Heart right ventricle (tissue), 16 donors: ENCODE results near the gene EGFR. TPM values are rescaled to one million over a fixed set of nuclear protein-coding genes. Genes with fewer than 3 reads are reported as not detected.

Source experiments
- ATAC-seq, 8 donors: fragments of 200-7000 bp; cut with Tn5 transposase; one replicate each; pipeline ENCODE4 v1.9.1; 2020; ENCODE audit warnings: mild to moderate bottlenecking in 8 of 8, moderate library complexity in 8 of 8, moderate number of reproducible peaks in 1 of 8
- DNase-seq, 2 donors: peaks; one replicate each; pipeline ENCODE4 v3.0.0-alpha.2; 2020
- H3K27ac ChIP-seq, 10 donors: fragments of 200-600 bp; sonication (generic) in 2 of 10; one replicate each; pipeline versions ENCODE4 v1.5.0 to v1.8.0; 2020 to 2022; ENCODE audit warnings: mild to moderate bottlenecking in 3 of 10
- H3K27me3 ChIP-seq, 7 donors: fragments of 200-600 bp; one replicate each; pipeline ENCODE4 v1.8.0; 2021 to 2022; ENCODE audit warnings: mild to moderate bottlenecking in 2 of 7
- H3K36me3 ChIP-seq, 9 donors: fragments of 200-600 bp; sonication (generic) in 1 of 9; one replicate each; pipeline versions ENCODE4 v1.5.0 to v1.8.0; 2020 to 2022; ENCODE audit warnings: mild to moderate bottlenecking in 2 of 9
- H3K4me1 ChIP-seq, 9 donors: fragments of 200-600 bp; sonication (generic) in 1 of 9; one replicate each; pipeline versions ENCODE4 v1.5.0 to v1.8.0; 2020 to 2022; ENCODE audit warnings: mild to moderate bottlenecking in 4 of 9
- H3K4me3 ChIP-seq, 10 donors: fragments of 200-600 bp; sonication (generic) in 2 of 10; one replicate each; pipeline versions ENCODE4 v1.5.0 to v1.8.0; 2020 to 2022; ENCODE audit warnings: mild to moderate bottlenecking in 7 of 10, moderate library complexity in 2 of 10
- H3K9me3 ChIP-seq, 11 donors: fragments of 200-600 bp in 10 of 11; sonication (generic) in 2 of 11; one replicate each; pipeline versions ENCODE4 v1.5.0 to v1.8.0; 2013 to 2022; ENCODE audit warnings: mild to moderate bottlenecking in 2 of 11, control low read depth in 1 of 11, moderate library complexity in 1 of 11
- CTCF ChIP-seq, 9 donors: fragments of 200-600 bp; sonication (generic) in 2 of 9; IDR thresholded peaks; one replicate each; pipeline versions ENCODE4 v1.5.0 to v1.8.0; 2021 to 2022; ENCODE audit warnings: antibody characterized with exemption in 9 of 9, mild to moderate bottlenecking in 5 of 9, moderate library complexity in 1 of 9
- WGBS, 2 donors: extraction: QIAGEN DNeasy Blood & Tissue Kit; methylation state at CpG; one replicate each; pipeline ENCODE4 v1.1.7; 2013; ENCODE audit warnings: inconsistent platforms in 1 of 2; 5-methylcytosine and 5-hydroxymethylcytosine counted together
- intact Hi-C, 10 donors: fragments of 100-400 bp; cut with DNase I; formaldehyde crosslinking; loops; one replicate each; pipeline versions ENCODE4 v1.11.1 to v1.14.2; 2022
- polyA plus RNA-seq, 2 donors: library from polyadenylated mRNA; stranded (reverse); fragments of 200-250 nt; gene quantifications; one replicate each; pipeline ENCODE4 v1.2.3, GENCODE V29; 2013
- total RNA-seq, 10 donors: library from RNA; stranded (reverse); fragmentation: NEBNext Ultra II Directional in 3 of 10; extraction: Animal tissue kit (Norgen Biotek cat#: 25700) in 3 of 10; gene quantifications; one replicate each; pipeline versions ENCODE4 v1.2.1 to v1.2.4, GENCODE V29; 2021 to 2023
- donor health status: Arrhythmogenic right ventricular cardiomyopathy.
- donor health status: ischemic (EF 13 %, LVEDD 7.1; RV severe dilation, severe dysfunction).
- donor health status: healthy with polysubstance abuse.
- donor health status: DM: no; HTN: yes; CAD: no.
- donor health status: DM: no; HTN: no; CAD: no.
- donor health status: ischemic (EF 25% LVEDD 6.9; RV normal size, moderate dysfunction).
- donor health status: ischemic (EF 25% LVEDD 5.7; RV mildly dilated, moderate dysfunction).
- donor health status: healthy.
- donor health status: DM: yes; HTN: yes; CAD: no.
- donor health status: Ischemic cardiomyopathy.
- donor health status: ischemic (EF 35%, LVEDD 5.7; RV mildly dilated, moderate dysfunction).
- donor health status: nonischemic (EF 11% LVEDD 7.7; RV severe dilation, severe dysfunction).
- donor health status: DM: yes; HTN: yes; CAD: no.
- donor health status: PGD.
- donor health status: ischemic (EF 29% LVEDD 5.4; RV normal size, mild dysfunction).
- donor health status: nonischemic (EF 23%, LVEDD 6.1; RV moderate dilation, normal function).

Gene EGFR
- total and polyA plus RNA-seq, 12 donors = 1.9 to 13.5 (median 7.6) TPM

- H3K27ac ChIP-seq = no peak overlapping the region
- intact Hi-C loops = no loop called here
- ATAC-seq = no peak
- no peak for TF ChIP-seq CTCF (IDR thresholded peaks at IDR 0.05)
- H3K36me3 ChIP-seq = peaks cover 0 to 25% (median 8%) of the 10 kb centered on the region in 9 donors
- H3K4me3 ChIP-seq = no peak overlapping the region
- H3K27me3 ChIP-seq = no peaks in the 10 kb centered on the region
- H3K4me1 ChIP-seq = peaks cover 0 to 9% (median 0%) of the 10 kb centered on the region in 9 donors
- 17 to 46% methylated on average over 4 of the region's 4 CpGs for WGBS, 2 donors
- no peaks in the 10 kb centered on the region for H3K9me3 ChIP-seq
- no peak for DNase-seq
Measured at GRCh38 chr7:55211726-55212125, 192.9 kb downstream of the EGFR start.

- ATAC-seq = no peak
- Histone ChIP-seq H3K27me3 (no peaks in the 10 kb centered on the region), H3K36me3 (peaks cover 0 to 20% (median 6%) of the 10 kb centered on the region in 9 donors), H3K4me1 (peaks cover 0 to 9% (median 0%) of the 10 kb centered on the region in 9 donors), H3K9me3 (no peaks in the 10 kb centered on the region), H3K4me3 (no peak overlapping the region), H3K27ac (no peak overlapping the region)
- TF ChIP-seq CTCF (IDR thresholded peaks at IDR 0.05) = no peak
- 67 to 78% methylated on average over 8 of the region's 8 CpGs for WGBS, 2 donors
- DNase-seq = no peak
- intact Hi-C loops = no loop called here
Measured at GRCh38 chr7:55212176-55212575, 193.4 kb downstream of the EGFR start.

- Histone ChIP-seq H3K27ac (no peak overlapping the region), H3K4me3 (no peak overlapping the region), H3K4me1 (peaks cover 0 to 9% (median 0%) of the 10 kb centered on the region in 9 donors), H3K9me3 (no peaks in the 10 kb centered on the region), H3K27me3 (no peaks in the 10 kb centered on the region), H3K36me3 (peaks cover 0 to 14% (median 0%) of the 10 kb centered on the region in 9 donors)
- 60 to 71% methylated on average over 10 of the region's 10 CpGs for WGBS, 2 donors
- ATAC-seq (peak in 3 of 8 donors; percentile 31 to 59 (median 37)), DNase-seq (no peak)
- intact Hi-C loops = no loop called here
- TF ChIP-seq CTCF (IDR thresholded peaks at IDR 0.05) = no peak
Measured at GRCh38 chr7:55212838-55213237, 194.0 kb downstream of the EGFR start.

GRCh38 chr7:55214707-55215106 lies 195.9 kb downstream of the EGFR start:
- Histone ChIP-seq H3K4me3 (no peak overlapping the region), H3K4me1 (peaks cover 0 to 9% (median 0%) of the 10 kb centered on the region in 9 donors), H3K9me3 (no peaks in the 10 kb centered on the region), H3K36me3 (no peaks in the 10 kb centered on the region), H3K27ac (no peak overlapping the region), H3K27me3 (no peaks in the 10 kb centered on the region)
- TF ChIP-seq CTCF (IDR thresholded peaks at IDR 0.05) = no peak
- WGBS, 2 donors = 83 to 85% methylated on average over 5 of the region's 5 CpGs
- no peak for ATAC-seq
- DNase-seq = no peak
- intact Hi-C loops = no loop called here
